HG02884 (cell line): ENCODE results near the gene CHCHD4.

ENCODE experiments used
- ATAC-seq: cut with Tn5 transposase; IDR thresholded peaks from one replicate; pipeline ENCODE4 v1.9.1; 2021; ENCODE audit warnings: mild to moderate bottlenecking, moderate library complexity; ENCODE audit not compliant: unreplicated experiment

CHCHD4 gene

GRCh38 chr3:14138109-14138877 is 13.6 kb upstream of the CHCHD4 start:
- ATAC-seq, result no peak

- ATAC-seq, result no peak
Measured at GRCh38 chr3:14137445-14137844, 12.8 kb upstream of the CHCHD4 start.

GRCh38 chr3:14137004-14137403 is 12.3 kb upstream of the CHCHD4 start:
- no peak for ATAC-seq

GRCh38 chr3:14135581-14135980 is 10.9 kb upstream of the CHCHD4 start:
- ATAC-seq, result no peak

- no peak for ATAC-seq
Measured at GRCh38 chr3:14134291-14134690, 9.6 kb upstream of the CHCHD4 start.

- no peak for ATAC-seq
Measured at GRCh38 chr3:14133876-14134275, 9.2 kb upstream of the CHCHD4 start.

GRCh38 chr3:14133188-14133800 is 8.6 kb upstream of the CHCHD4 start:
- ATAC-seq, result no peak

GRCh38 chr3:14132689-14133088 is 8.0 kb upstream of the CHCHD4 start:
- no peak for ATAC-seq

- ATAC-seq, result no peak
Measured at GRCh38 chr3:14132120-14132519, 7.5 kb upstream of the CHCHD4 start.

GRCh38 chr3:14131134-14131533 is 6.5 kb upstream of the CHCHD4 start:
- no peak for ATAC-seq

- no peak for ATAC-seq
Measured at GRCh38 chr3:14130707-14131106, 6.0 kb upstream of the CHCHD4 start.

- ATAC-seq, result no peak
Measured at GRCh38 chr3:14130230-14130629, 5.6 kb upstream of the CHCHD4 start.

GRCh38 chr3:14129296-14129695 is 4.6 kb upstream of the CHCHD4 start:
- no peak for ATAC-seq

GRCh38 chr3:14128724-14129123 is 4.1 kb upstream of the CHCHD4 start:
- no peak for ATAC-seq

- no peak for ATAC-seq
Measured at GRCh38 chr3:14127516-14128161, 3.0 kb upstream of the CHCHD4 start.

- no peak for ATAC-seq
Measured at GRCh38 chr3:14126887-14127505, 2.3 kb upstream of the CHCHD4 start.

GRCh38 chr3:14126017-14126886 is 1.6 kb upstream of the CHCHD4 start:
- ATAC-seq, result no peak

GRCh38 chr3:14125193-14126016 is 735 bp upstream of the CHCHD4 start:
- peak; percentile 27 for ATAC-seq

- ATAC-seq, result peak; percentile 36
Measured at GRCh38 chr3:14124223-14124614, 451 bp downstream of the CHCHD4 start.
